ENCODE measurements around the gene MYL6B. TPM values are rescaled to one million over a fixed set of nuclear protein-coding genes. Genes with fewer than 3 reads are reported as not detected.

Gene MYL6B
- total and polyA plus RNA-seq, 2 of the 4 experiments (the other 2 are of a cell fraction) = 78.3 to 112 TPM

- TF ChIP-seq MAFK (IDR thresholded peaks at IDR 0.05; ENCODE audit: low read depth, low read length) (no peak), RAD21 (IDR thresholded peaks at IDR 0.05; ENCODE audit: low read length) (no peak), CTCF (conservative IDR thresholded peaks at IDR 0.05; ENCODE audit: low read depth, low read length) (no peak), RFX5 (IDR thresholded peaks at IDR 0.05; ENCODE audit: low read depth, low read length) (no peak), NFE2L2 (IDR thresholded peaks at IDR 0.05; ENCODE audit: low read depth, low read length) (no peak)
Observed at GRCh38 chr12:56105609-56105902, 46.8 kb upstream of the MYL6B start (continued).

- Histone ChIP-seq H4K20me1 (ENCODE audit: insufficient read depth, low read length) (peaks cover 12% of the 10 kb centered on the region), H3K14ac (replicated peaks; ENCODE audit: low read depth, low read length) (no peak overlapping the region), H2AFZ (replicated peaks; ENCODE audit: low read length, poor library complexity) (no peak overlapping the region), H2AK5ac (ENCODE audit: low read depth, low read length) (no peak overlapping the region), H4K91ac (ENCODE audit: insufficient read depth, low read depth, low read length) (no peak overlapping the region), H3K23ac (ENCODE audit: low read depth, low read length) (no peak overlapping the region), H4K8ac (ENCODE audit: low read depth in 2 of 2, low read length in 2 of 2) (no peak overlapping the region), H4K5ac (ENCODE audit: low read depth, low read length) (no peak overlapping the region), H3K18ac (ENCODE audit: low read depth, low read length) (no peak overlapping the region), H3K27ac (ENCODE audit: insufficient read depth, low read length) (no peak overlapping the region), H3K9me3 (ENCODE audit: control insufficient read depth, insufficient read depth, low read length) (no peaks in the 10 kb centered on the region), H3K79me1 (ENCODE audit: low read depth in 1 of 2, low read length in 2 of 2) (peaks cover 18 to 30% of the 10 kb centered on the region in 2 experiments; a peak in 3 of 4 replicates), H2BK20ac (ENCODE audit: low read depth, low read length) (no peak overlapping the region), H3K9me1 (ENCODE audit: insufficient read depth, low read length) (no peaks in the 10 kb centered on the region), H2BK15ac (ENCODE audit: low read depth, low read length) (no peak overlapping the region), H3K36me3 (ENCODE audit: control insufficient read depth, insufficient read depth, low read length) (peaks cover 38% of the 10 kb centered on the region), H3K4me2 (ENCODE audit: low read depth, low read length) (no peak overlapping the region), H2BK5ac (ENCODE audit: low read depth, low read length, poor library complexity, severe bottlenecking) (no peak overlapping the region), H3K4me3 (ENCODE audit: insufficient read depth, low read depth, low read length) (no peak overlapping the region), H3K9ac (ENCODE audit: low read depth, low read length) (0 out of 2 replicates have a peak overlapping the region, but pooled peaks have one; percentile 21), H2BK120ac (ENCODE audit: low read depth, low read length) (no peak overlapping the region), H3K56ac (ENCODE audit: extremely low read depth, insufficient read depth, low read length) (no peak overlapping the region), H3K4me1 (ENCODE audit: control insufficient read depth, insufficient read depth, low read length) (peaks cover 5% of the 10 kb centered on the region; the same call in 1 of the 2 replicates), H3K27me3 (ENCODE audit: control insufficient read depth, insufficient read depth, low read length) (no peaks in the 10 kb centered on the region), H2AK9ac (replicated peaks; ENCODE audit: low read depth, low read length, poor library complexity) (no peak overlapping the region), H3K4ac (ENCODE audit: low read depth, low read length) (no peak overlapping the region)
- 80% methylated on average over 1 of the region's 3 CpGs; no CpG with 5 or more reads in 1 of the 2 experiments for WGBS, 2 experiments (ENCODE audit: extremely low coverage in 2 of 2, insufficient read length in 1 of 2)
- BruUV-seq (replicated peaks) = no TSS peak
- ChIA-PET CTCF (interaction anchor here (0.6 kb wide), 1 partner anchor 544 kb away, joined by 3 read pairs; no protein-coding TSS in a partner anchor), POLR2A (ENCODE audit: unreplicated experiment) (no interaction called here)
- dilution Hi-C loops (cut with HindIII; ENCODE audit: low sequenced_read_pairs, unreplicated experiment) (no loop called here), intact Hi-C loops (cut with micrococcal nuclease) (loop anchor here (5.0 to 10.0 kb wide), 2 partner anchors 112 to 290 kb away; partner anchors contain the start of genes ORMDL2, SARNP and SUOX), in situ Hi-C loops (cut with MboI; ENCODE audit: low sequenced_read_pairs) (no loop called here)
- ATAC-seq (ENCODE audit: low read depth) = no peak
- no peak for DNase-seq
- TF ChIP-seq POLR2A (IDR thresholded peaks at IDR 0.05; ENCODE audit: low read depth, low read length) (no peak), BHLHE40 (IDR thresholded peaks at IDR 0.05; ENCODE audit: low read depth, low read length) (no peak), FOS (IDR thresholded peaks at IDR 0.05; ENCODE audit: low read depth, low read length) (no peak), MAFK (IDR thresholded peaks at IDR 0.05; ENCODE audit: low read depth, low read length) (no peak), USF2 (IDR thresholded peaks at IDR 0.05; ENCODE audit: low read depth, low read length) (no peak), SMC3 (IDR thresholded peaks at IDR 0.05; ENCODE audit: low read depth, low read length) (no peak), RCOR1 (IDR thresholded peaks at IDR 0.05; ENCODE audit: insufficient replicate concordance, low read length) (no peak), NFE2L2 (IDR thresholded peaks at IDR 0.05; ENCODE audit: low read depth, low read length) (no peak), RFX5 (IDR thresholded peaks at IDR 0.05; ENCODE audit: low read depth, low read length) (no peak), MXI1 (IDR thresholded peaks at IDR 0.05; ENCODE audit: borderline replicate concordance, low read depth, low read length) (no peak), CHD1 (IDR thresholded peaks at IDR 0.05; ENCODE audit: low read depth, low read length) (no peak), MAZ (IDR thresholded peaks at IDR 0.05; ENCODE audit: borderline replicate concordance, low read depth, low read length) (no peak)
Observed at GRCh38 chr12:56107242-56107641, 45.1 kb upstream of the MYL6B start.

Measured in IMR-90 (cell line).